NK-92 treated with Interleukin-12 subunit alpha and Interleukin-12 subunit beta, amount 100 ng/mL, for 24 hours (cell line): ENCODE results near the gene ASCL5.

ENCODE experiments used
- DNase-seq: peaks from one replicate; lab custom pipeline; 2025; lab: John Stamatoyannopoulos, UW

Gene ASCL5

DNA sequence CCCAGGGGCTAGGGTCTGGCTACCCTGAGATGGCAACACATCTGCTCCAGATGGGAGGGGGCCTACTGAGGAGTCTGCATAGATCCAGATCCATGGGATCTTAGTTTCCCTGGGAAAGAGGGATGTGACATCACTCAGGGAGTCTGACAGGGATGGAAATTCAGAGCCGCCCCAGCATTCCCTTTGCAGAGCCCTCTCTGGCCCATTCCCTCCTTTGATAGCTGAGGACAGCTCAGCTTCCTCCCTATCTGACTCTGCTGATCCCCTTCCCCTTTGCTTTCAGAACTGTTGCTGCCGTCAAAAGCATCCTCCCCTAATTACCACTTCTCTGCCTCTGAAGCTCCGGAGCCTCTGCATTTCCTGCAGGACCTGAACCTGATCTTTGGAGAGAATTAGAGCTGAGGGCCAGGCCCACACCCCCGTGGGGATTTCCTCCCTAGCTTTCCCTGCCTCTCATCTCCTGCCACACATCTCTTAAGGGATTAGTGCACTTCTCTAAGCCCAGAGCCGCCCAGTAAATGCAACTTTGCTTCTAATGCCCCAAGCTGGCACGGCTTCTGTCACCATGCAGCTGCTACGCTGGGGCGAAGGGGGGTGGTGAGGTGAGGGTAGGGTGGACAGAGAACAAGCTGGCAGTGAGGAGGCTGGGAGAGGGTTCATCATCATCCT, 9.5 kb upstream of the ASCL5 start:
- DNase-seq, result no peak

- DNase-seq, result no peak
Observed at GRCh38 chr1:201134405-201134804, 7.4 kb upstream of the ASCL5 start.

DNA sequence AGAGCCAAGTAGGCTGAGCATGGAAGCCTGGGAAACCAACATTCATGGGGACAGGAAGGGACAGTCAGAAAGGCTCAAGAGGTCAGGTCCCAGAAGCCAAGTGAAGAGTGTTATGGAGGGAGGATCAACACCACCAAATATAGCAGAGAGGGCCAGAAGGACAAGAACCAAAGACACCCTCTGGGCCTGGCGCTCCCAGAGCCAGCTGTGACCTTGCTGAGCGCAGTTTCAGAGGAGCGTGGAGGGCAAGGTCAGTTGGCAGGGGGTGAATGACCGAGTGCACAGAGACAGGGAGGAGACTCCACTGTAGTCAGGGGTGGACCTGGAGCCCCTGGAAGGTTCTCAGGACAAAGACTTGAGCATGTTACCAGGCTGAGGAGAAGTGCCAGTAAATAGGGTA, 4.4 kb upstream of the ASCL5 start:
- DNase-seq, result no peak

DNA sequence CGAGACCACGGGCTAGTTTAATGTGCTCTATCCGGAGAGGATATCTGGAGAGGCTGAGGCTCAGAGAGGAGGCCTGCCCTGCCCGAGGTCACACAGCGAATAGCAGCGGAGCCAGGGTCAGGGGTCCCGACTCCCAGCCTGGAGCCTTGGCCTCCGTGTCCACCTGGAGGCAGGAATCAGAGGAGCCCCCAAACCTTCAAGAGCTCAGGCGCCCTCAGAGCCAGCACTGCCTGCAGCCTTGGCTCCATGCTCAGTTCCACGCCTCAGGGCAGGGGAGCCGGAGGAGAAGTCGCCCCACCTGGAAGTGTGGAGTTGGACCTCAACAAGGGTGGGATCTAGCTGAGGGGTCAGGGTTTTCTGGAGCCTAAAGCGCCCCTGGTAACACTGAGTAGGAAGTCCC, 2.0 kb upstream of the ASCL5 start:
- DNase-seq, result no peak

DNA sequence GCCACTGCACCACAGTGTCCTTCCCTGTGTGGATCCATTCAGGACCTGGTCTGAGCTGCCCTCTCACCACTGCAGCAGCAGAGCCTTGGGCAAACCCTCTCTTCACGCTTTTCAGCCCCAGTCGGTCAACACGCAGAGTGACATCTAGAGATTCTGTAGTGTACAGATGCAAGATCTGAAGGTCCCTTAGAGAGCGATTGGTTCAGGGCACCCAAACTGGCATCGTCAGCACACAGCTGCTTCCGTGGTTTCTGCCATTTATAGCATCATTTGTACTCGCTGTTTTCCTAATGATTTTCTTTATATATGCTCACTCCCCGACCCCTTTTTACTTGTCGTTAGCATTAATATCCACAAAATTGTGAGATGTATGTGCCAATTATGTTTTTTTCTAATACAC, 1.5 kb upstream of the ASCL5 start:
- no peak for DNase-seq

GRCh38 chr1:201127755-201128455, 921 bp upstream of the ASCL5 start:
- DNase-seq, result no peak

DNA sequence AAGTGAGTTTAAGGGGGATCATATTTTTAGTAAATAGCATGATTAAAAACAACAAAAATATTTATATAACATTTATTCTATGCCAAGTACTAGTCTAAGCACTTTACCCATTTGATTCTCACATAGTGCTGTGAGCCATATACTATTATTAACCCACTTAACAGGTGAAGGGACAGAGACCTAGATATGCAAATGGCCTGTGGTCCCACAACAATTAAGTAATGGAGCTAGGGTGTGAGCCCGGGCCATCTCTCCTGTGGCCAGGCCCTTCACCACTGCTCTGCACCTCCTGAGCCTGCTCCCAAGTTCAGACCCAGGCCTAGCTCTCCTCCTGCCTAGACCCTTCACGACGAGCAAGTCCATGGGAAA, 537 bp downstream of the ASCL5 start:
- no peak for DNase-seq

DNA sequence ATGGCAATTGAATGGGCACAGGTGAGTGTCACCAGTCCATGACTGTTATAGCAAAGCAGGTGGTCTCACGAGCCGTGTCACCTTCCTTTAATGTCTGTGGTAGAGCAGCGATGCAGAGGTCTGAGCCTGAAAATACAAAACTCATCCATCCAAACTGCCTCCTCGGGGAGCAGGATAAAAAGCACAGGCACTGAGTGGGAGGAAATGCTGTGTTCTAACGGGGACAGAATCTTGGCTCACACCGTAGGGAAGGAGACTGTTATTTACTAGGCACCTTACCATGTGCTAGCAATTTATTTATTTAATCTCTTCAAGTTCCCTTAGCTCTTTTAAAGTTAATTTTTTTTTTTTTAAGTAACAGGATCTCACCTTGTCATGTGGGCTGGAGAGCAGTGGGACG, 1.2 kb downstream of the ASCL5 start:
- DNase-seq, result no peak

GRCh38 chr1:201125019-201125418, 2.0 kb downstream of the ASCL5 start:
- no peak for DNase-seq

GRCh38 chr1:201123866-201124265, 3.1 kb downstream of the ASCL5 start:
- no peak for DNase-seq

DNA sequence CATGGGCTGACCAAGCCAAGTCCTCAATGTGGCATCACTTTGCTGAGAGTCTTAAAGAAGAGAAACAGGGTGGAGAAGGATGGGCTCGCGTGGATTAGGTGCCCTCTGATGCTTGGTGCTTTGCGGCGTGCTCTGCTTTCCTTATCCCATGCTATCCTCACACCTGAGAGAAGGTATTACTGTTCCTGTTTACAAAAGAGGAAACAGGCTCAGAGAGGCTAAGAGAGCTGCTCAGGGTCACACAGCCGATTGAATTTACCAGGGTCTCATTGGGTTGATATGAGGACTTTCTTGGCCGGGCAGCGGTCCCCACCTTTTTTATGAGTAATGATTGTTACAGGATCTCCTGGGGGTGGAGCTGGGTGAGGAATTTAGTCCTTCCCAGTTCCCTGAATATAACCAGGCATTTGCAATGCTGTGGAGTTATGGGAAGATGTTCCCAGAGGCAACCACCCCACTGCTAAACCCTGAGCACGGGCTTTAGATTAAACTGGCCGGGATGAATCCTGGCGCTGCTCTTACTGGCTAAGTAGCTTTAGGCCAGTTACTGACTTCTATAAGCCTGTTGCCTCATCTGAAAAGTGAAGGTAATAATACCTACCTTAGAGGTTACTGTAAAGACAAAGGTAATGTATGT, 4.5 kb downstream of the ASCL5 start:
- no peak for DNase-seq

DNA sequence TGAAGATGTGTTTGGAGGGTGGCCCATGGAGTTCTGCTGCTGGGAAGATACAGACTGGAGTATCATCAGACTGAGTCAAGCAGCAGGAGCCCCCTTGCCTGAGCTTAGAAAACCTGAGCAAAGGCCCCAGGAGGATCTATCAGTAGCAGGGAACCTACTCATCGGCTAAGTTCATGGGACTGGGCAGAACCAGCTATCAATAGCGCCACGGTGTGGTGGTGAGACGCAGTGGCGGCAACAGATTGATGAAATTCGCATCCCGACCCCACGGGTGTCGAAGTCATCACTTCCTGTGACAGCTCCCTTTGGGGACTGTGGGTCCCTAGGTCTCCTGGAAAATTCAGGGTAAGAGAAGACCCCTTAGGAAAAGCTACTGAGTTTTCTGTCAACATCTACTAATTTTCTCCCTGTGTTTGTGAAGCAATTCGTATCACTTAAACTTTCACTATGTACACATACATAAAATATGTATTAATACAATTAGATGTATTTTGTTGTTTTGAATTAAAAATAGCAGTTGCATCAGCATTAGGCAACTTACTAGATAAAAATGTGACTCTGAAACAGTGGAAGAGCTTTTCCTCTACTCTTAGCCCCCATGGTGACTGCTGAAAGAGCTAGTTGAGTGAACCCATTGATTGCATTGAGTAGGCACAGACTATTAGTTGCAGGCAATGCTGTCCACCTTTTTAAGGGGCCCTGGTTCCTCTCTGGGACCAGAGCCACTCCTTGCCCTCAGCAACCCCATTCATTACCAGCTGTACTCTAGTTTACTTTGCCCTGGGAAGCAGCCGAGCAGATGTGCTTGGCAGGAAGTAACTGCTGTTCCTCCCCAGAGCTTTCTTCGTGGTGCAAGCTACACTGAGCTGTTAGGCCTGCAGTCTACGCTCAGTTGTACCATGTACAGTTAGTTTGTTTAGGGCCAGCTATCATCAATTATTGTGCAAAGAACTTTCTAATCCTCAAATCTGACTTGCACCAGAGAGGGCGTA, 7.5 kb downstream of the ASCL5 start:
- no peak for DNase-seq

DNA sequence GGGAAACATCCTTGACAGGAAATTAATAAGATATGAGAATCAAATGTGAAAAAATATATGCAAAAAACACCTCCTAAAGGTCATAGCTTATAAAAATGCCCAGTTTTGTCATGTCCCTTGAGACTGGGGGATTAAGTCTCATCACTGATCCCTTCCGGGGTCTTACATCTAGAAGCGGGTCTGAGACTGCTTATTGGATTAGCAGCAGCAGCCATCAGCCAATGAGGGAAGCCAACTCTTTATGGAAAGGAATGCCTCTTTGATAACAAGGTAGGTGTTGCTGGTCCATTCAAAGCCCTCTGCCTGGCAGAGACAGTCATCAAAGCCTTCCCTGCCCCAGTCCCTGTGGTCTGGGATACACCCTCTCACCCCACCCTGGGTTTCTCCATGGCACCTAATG, 10.9 kb downstream of the ASCL5 start:
- DNase-seq, result no peak

DNA sequence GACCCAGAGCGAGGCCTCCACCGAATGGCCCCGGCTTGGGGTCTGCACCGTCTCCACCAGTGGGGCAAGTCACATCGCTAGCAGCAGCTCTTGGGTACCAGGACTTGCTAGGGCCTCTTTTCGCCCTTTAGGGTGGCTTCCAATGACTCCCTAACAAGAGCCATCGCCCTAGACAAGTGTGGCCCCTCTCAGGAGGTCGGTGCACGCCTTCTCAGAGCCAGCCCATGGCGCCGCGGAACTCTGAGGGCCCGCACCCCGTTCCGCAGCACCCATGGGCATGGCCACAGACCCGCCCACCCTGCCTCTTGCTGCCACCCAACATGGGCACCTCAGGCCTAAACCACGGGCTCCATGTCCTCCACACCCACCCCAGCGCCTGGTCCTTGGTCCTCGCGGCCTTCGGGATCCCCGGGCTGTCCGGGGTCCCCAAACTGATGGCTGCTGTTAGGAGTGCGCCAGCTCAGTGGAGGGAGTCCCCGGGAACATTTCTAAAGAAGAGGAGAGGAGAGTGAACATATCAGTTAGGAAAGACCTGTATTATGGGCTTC, 11.5 kb downstream of the ASCL5 start:
- no peak for DNase-seq

DNA sequence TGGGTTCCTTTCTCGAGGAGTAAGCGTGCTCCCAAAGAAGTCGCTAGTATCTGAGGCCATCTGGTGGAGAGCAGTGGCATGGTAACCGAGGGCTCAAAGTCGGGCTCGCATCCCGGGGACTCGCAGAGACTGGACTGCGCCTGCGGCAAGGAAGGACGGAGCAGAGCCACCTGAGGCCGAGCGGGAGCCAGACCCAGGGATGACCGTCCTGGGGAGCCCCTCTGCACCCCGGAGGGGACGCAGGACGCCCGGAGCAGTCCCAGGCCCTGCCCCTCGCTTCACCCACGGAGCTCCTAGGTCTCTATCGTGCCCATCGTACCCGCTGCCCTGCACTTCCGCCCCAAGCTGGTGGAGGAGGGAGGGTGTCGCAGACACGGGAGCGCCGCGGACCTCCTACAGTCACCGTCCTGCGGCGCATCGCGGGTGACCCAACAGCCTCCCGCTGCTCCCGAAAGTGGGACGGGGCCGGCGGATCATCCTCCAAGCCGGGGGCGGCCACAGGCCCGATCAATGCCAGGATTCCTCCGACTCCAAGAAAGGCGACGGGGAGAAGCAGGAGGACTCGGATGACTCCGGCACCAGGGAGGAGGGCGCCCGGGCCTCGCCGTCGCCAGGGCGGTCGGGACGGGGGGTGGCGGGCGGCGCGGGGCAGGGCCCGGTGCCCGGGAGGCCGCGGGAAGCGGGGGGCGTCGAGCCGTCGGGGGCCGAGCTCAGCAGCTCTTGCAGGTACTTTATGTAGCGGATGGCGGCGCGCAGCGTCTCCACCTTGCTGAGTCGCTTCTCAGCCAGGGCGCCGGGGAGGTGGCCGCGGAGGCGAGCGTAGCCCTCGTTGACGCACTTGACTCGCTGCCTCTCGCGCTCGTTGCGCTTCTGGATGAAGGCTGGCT, 12.5 kb downstream of the ASCL5 start:
- no peak for DNase-seq

- DNase-seq, result no peak
Observed at GRCh38 chr1:201113451-201114244, 13.3 kb downstream of the ASCL5 start.

- no peak for DNase-seq
Observed at GRCh38 chr1:201112926-201113325, 14.1 kb downstream of the ASCL5 start.

DNA sequence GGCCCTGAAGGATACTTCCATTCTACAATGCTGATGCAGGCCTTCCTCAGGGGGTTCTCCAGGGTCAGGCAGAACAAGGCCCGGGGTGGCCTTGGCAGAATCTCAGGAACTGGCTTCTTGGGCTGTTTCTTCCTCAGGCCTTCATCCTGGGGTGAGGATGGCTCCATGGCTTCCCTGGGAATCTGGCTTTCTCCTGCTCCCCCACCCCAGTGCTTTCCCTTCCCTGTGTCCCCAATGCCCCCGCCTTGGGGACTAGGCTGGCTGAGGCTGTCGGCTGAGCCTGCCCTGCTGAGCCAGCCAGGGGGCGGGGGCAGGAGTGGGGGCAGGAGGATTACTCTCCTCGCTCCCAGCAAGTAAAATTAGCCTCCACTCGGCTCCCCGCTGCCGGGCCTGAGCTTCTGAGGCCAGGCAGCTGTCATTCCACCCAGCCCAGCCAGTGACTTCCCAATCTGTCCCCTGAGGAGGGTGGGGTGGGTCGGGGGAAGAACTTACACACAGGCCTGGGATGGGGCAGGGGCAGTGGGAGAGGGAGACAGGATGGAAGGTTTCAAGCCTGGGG, 14.7 kb downstream of the ASCL5 start, which contains the start of gene CACNA1S:
Gene CACNA1S (minus strand): TSS at position 254 of the 559 bp plus-strand sequence. CDS start 87 bp downstream, at position 167.
- no peak for DNase-seq

GRCh38 chr1:201111672-201112071, 15.3 kb downstream of the ASCL5 start:
- DNase-seq, result no peak

- DNase-seq, result no peak
Observed at GRCh38 chr1:201111156-201111555, 15.8 kb downstream of the ASCL5 start.
